ENCODE measurements around the gene PIK3C3.

DNA sequence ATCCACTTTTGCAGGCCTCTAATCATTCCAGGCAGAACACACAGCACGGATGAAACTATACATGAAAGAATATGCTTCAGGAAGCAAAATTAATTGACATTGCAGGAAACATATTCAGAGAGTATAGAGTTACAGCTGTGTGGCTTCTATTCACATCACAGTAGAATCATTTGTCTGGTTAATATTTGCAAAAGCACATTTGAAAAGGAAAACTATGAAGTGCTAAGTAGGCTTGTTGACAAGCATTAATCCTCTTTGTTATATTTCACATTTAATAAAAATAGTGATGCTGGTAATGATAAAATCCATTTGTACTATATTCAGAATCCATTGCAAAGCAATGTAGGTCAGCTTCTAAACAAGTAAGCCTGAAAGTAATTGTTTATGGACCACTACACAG is 32.2 kb upstream of the PIK3C3 start:
- TF ChIP-seq POLR2A (IDR thresholded peaks at IDR 0.05), result no peak
- TF ChIP-seq, protein P1, sequence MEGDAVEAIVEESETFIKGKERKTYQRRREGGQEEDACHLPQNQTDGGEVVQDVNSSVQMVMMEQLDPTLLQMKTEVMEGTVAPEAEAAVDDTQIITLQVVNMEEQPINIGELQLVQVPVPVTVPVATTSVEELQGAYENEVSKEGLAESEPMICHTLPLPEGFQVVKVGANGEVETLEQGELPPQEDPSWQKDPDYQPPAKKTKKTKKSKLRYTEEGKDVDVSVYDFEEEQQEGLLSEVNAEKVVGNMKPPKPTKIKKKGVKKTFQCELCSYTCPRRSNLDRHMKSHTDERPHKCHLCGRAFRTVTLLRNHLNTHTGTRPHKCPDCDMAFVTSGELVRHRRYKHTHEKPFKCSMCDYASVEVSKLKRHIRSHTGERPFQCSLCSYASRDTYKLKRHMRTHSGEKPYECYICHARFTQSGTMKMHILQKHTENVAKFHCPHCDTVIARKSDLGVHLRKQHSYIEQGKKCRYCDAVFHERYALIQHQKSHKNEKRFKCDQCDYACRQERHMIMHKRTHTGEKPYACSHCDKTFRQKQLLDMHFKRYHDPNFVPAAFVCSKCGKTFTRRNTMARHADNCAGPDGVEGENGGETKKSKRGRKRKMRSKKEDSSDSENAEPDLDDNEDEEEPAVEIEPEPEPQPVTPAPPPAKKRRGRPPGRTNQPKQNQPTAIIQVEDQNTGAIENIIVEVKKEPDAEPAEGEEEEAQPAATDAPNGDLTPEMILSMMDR (IDR thresholded peaks at IDR 0.05), result no peak
- TF ChIP-seq POLR2AphosphoS5 (IDR thresholded peaks at IDR 0.05), result no peak
